HCT116 (cell line): Measurements from ENCODE around the gene EYA2. TPM values are rescaled to one million over a fixed set of nuclear protein-coding genes. Genes with fewer than 3 reads are reported as not detected.

Experiments used
- ATAC-seq: fragments of 200-7000 bp; cut with Tn5 transposase; 2 replicates; pipeline ENCODE4 v1.9.1; 2020; ENCODE audit warnings: mild to moderate bottlenecking, moderate library complexity
- BruUV-seq: library from RNA; stranded (reverse); fragments of 400-500 nt; replicated peaks from 2 replicates; lab custom pipeline; 2021; lab: Mats Ljungman, UMichigan
- CTCF ChIA-PET: fragments of 300-600 bp; sonication (Branson Sonifier 250); formaldehyde crosslinking; loops from one replicate; lab custom pipeline; 2021; ENCODE audit warnings: antibody characterized with exemption; lab: Charles Lee
- POLR2A ChIA-PET: fragments of 300-600, 350-600 bp; sonication (Branson Sonifier 250); formaldehyde crosslinking; loops from one replicate; lab custom pipeline; 2021; ENCODE audit warnings: antibody characterized with exemption; lab: Charles Lee
- RAD21 ChIA-PET, 2 experiments: fragments of 300-600 bp; sonication (Branson Sonifier 250); formaldehyde crosslinking; loops; one replicate each; lab custom pipeline; 2023; ENCODE audit warnings: low total read pairs in 2 of 2; ENCODE audit not compliant: uncharacterized antibody in 2 of 2, unreplicated experiment in 2 of 2, low non-redundant PET in 1 of 2; lab: Charles Lee
- DNase-seq: peaks from one replicate; pipeline ENCODE4 v3.0.0-alpha.2; 2010; ENCODE audit warnings: low read depth, low spot score
- H2AFZ ChIP-seq: fragments of 200-600 bp; shearing (Covaris generic), sonication (generic); 2 replicates; pipeline ENCODE4 v1.6.1; 2017; ENCODE audit warnings: low read depth, mixed run types, mixed read lengths, antibody characterized with exemption, low read length; ENCODE audit not compliant: poor library complexity, severe bottlenecking
- H3K27ac ChIP-seq: 2 replicates; pipeline ENCODE4 v1.5.1; 2012; ENCODE audit warnings: low read depth, low read length
- H3K27me3 ChIP-seq: fragments of 200-600 bp; sonication (generic); 2 replicates; pipeline ENCODE4 v1.6.1; 2016; ENCODE audit warnings: mixed run types, low read length, mixed read lengths; ENCODE audit not compliant: insufficient read depth
- H3K36me3 ChIP-seq, 2 experiments: fragments of 200-500 bp in 1 of 2; fragments of 200-600 bp in 1 of 2; sonication (Bioruptor generic) in 1 of 2; sonication (generic) in 1 of 2; 2 replicates each; pipeline versions ENCODE4 v1.5.1 to v1.6.1; 2014 to 2016; ENCODE audit warnings: low read length in 2 of 2, inconsistent platforms in 1 of 2, mixed read lengths in 1 of 2, mixed run types in 1 of 2; ENCODE audit not compliant: insufficient read depth in 2 of 2, control insufficient read depth in 1 of 2
- H3K4me1 ChIP-seq, 2 experiments: fragments of 200-600 bp in 1 of 2; sonication (generic) in 1 of 2; 2 replicates each; pipeline versions ENCODE4 v1.5.1 to v1.6.1; 2012 to 2017; ENCODE audit warnings: low read length in 2 of 2, inconsistent platforms in 1 of 2, mild to moderate bottlenecking in 1 of 2, mixed read lengths in 1 of 2, mixed run types in 1 of 2, moderate library complexity in 1 of 2; ENCODE audit not compliant: insufficient read depth in 2 of 2, control insufficient read depth in 1 of 2
- H3K4me2 ChIP-seq: fragments of 200-600 bp; sonication (generic); 2 replicates; pipeline ENCODE4 v1.6.1; 2017; ENCODE audit warnings: mixed run types, low read length, mixed read lengths
- H3K4me3 ChIP-seq, 2 experiments: fragments of 200-600 bp in 1 of 2; sonication (generic) in 1 of 2; replicated peaks in 1 of 2; 2 replicates each; pipeline ENCODE4 v1.5.1; 2011 to 2016; ENCODE audit warnings: low read length in 2 of 2, control low read depth in 1 of 2, low read depth in 1 of 2, mild to moderate bottlenecking in 1 of 2, mixed read lengths in 1 of 2, mixed run types in 1 of 2
- H3K79me2 ChIP-seq: fragments of 200-600 bp; sonication (generic); 2 replicates; pipeline ENCODE4 v1.6.1; 2017; ENCODE audit warnings: mild to moderate bottlenecking, mixed run types, low read length, moderate library complexity, mixed read lengths; ENCODE audit not compliant: insufficient read depth
- H3K9ac ChIP-seq: fragments of 200-600 bp; sonication (generic); 2 replicates; pipeline ENCODE4 v1.6.1; 2016; ENCODE audit warnings: low read length, mixed read lengths
- H3K9me2 ChIP-seq: fragments of 200-600 bp; sonication (generic), shearing (Covaris generic); 2 replicates; pipeline ENCODE4 v1.6.1; 2017; ENCODE audit warnings: mixed run types, mild to moderate bottlenecking, moderate library complexity; ENCODE audit not compliant: insufficient read depth
- H3K9me3 ChIP-seq, 2 experiments: fragments of 200-500 bp in 1 of 2; fragments of 200-600 bp in 1 of 2; sonication (Bioruptor generic) in 1 of 2; sonication (generic) in 1 of 2; 2 replicates each; pipeline ENCODE4 v1.6.1; 2014 to 2017; ENCODE audit warnings: low read length in 2 of 2, mixed read lengths in 2 of 2, inconsistent platforms in 1 of 2, low read depth in 1 of 2, mild to moderate bottlenecking in 1 of 2, mixed run types in 1 of 2, moderate library complexity in 1 of 2; ENCODE audit not compliant: control insufficient read depth in 1 of 2, insufficient read depth in 1 of 2
- H4K20me1 ChIP-seq: fragments of 200-600 bp; sonication (generic), shearing (Covaris generic); 2 replicates; pipeline ENCODE4 v1.6.1; 2017; ENCODE audit warnings: mixed run types, mild to moderate bottlenecking, moderate library complexity; ENCODE audit not compliant: insufficient read depth
- CBX3 ChIP-seq: IDR thresholded peaks from 2 replicates; pipeline ENCODE4 v1.6.1; 2012; ENCODE audit warnings: low read depth
- CEBPB ChIP-seq: IDR thresholded peaks from 2 replicates; pipeline ENCODE4 v1.6.1; 2012; ENCODE audit warnings: low read depth
- EZH2 ChIP-seq: fragments of 200-600 bp; sonication (generic); IDR thresholded peaks from 2 replicates; pipeline ENCODE4 v1.6.1; 2017; ENCODE audit warnings: antibody characterized with exemption, mixed run types
- EZH2phosphoT487 ChIP-seq: fragments of 200-600 bp; IDR thresholded peaks from 2 replicates; pipeline ENCODE4 v1.6.1; 2018; ENCODE audit warnings: antibody characterized with exemption, borderline replicate concordance
- FOSL1 ChIP-seq: IDR thresholded peaks from 2 replicates; pipeline ENCODE4 v1.6.1; 2012; ENCODE audit warnings: low read depth
- POLR2AphosphoS5 ChIP-seq: IDR thresholded peaks from 2 replicates; pipeline ENCODE4 v1.6.1; 2011; ENCODE audit warnings: mild to moderate bottlenecking, low read depth, low read length, moderate library complexity
- RAD21 ChIP-seq: IDR thresholded peaks from 2 replicates; pipeline ENCODE4 v1.6.1; 2012; ENCODE audit warnings: low read depth, mild to moderate bottlenecking
- SIN3A ChIP-seq: IDR thresholded peaks from 2 replicates; pipeline ENCODE4 v1.6.1; 2012; ENCODE audit warnings: low read depth
- intact Hi-C: fragments of 100-400 bp; cut with micrococcal nuclease; formaldehyde crosslinking; loops from 2 replicates; pipeline ENCODE4 v1.10.0; 2022
- total RNA-seq: library from RNA; stranded (reverse); gene quantifications from one replicate; pipeline ENCODE4 v1.2.1, GENCODE V29; 2021; ENCODE audit not compliant: unreplicated experiment
- TF ChIP-seq, protein P1 (sequence below): IDR thresholded peaks from 2 replicates; pipeline ENCODE4 v1.6.1; 2011; ENCODE audit warnings: mild to moderate bottlenecking, low read length, moderate library complexity; ENCODE audit not compliant: insufficient replicate concordance; ENCODE audit errors: extremely low read depth
- TF ChIP-seq, protein P2 (sequence below), 3 experiments: fragments of 200-600 bp in 1 of 3; sonication (generic) in 1 of 3; IDR thresholded peaks in 2 of 3; conservative IDR thresholded peaks in 1 of 3; 2 replicates each; pipeline ENCODE4 v1.5.1; 2012 to 2017; ENCODE audit warnings: low read depth in 2 of 3, low read length in 2 of 3, antibody characterized with exemption in 1 of 3, borderline replicate concordance in 1 of 3, control low read depth in 1 of 3, mild to moderate bottlenecking in 1 of 3, mixed read lengths in 1 of 3, mixed run types in 1 of 3, moderate library complexity in 1 of 3; ENCODE audit not compliant: insufficient read depth in 1 of 3

EYA2 gene
- total RNA-seq, 1 experiment from 2014 or later: not detected

GRCh38 chr20:46983466-46983865 is 88.8 kb downstream of the EYA2 start (continued):
- TF ChIP-seq CBX3: no peak
- no peak for TF ChIP-seq RAD21
- TF ChIP-seq, protein P1, sequence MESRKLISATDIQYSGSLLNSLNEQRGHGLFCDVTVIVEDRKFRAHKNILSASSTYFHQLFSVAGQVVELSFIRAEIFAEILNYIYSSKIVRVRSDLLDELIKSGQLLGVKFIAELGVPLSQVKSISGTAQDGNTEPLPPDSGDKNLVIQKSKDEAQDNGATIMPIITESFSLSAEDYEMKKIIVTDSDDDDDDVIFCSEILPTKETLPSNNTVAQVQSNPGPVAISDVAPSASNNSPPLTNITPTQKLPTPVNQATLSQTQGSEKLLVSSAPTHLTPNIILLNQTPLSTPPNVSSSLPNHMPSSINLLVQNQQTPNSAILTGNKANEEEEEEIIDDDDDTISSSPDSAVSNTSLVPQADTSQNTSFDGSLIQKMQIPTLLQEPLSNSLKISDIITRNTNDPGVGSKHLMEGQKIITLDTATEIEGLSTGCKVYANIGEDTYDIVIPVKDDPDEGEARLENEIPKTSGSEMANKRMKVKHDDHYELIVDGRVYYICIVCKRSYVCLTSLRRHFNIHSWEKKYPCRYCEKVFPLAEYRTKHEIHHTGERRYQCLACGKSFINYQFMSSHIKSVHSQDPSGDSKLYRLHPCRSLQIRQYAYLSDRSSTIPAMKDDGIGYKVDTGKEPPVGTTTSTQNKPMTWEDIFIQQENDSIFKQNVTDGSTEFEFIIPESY: no peak
- no peak for TF ChIP-seq FOSL1
- no peak for TF ChIP-seq EZH2
- TF ChIP-seq, all 23 proteins: peak for 0

GRCh38 chr20:46984405-46984804 is 89.8 kb downstream of the EYA2 start:
- BruUV-seq: no TSS peak
- no peak overlapping the region for H3K4me3 ChIP-seq
- ATAC-seq: no peak
- H3K9me2 ChIP-seq: no peaks in the 10 kb centered on the region
- TF ChIP-seq EZH2: no peak
- TF ChIP-seq CBX3: no peak
- no peak for TF ChIP-seq POLR2AphosphoS5
- TF ChIP-seq, protein P2, sequence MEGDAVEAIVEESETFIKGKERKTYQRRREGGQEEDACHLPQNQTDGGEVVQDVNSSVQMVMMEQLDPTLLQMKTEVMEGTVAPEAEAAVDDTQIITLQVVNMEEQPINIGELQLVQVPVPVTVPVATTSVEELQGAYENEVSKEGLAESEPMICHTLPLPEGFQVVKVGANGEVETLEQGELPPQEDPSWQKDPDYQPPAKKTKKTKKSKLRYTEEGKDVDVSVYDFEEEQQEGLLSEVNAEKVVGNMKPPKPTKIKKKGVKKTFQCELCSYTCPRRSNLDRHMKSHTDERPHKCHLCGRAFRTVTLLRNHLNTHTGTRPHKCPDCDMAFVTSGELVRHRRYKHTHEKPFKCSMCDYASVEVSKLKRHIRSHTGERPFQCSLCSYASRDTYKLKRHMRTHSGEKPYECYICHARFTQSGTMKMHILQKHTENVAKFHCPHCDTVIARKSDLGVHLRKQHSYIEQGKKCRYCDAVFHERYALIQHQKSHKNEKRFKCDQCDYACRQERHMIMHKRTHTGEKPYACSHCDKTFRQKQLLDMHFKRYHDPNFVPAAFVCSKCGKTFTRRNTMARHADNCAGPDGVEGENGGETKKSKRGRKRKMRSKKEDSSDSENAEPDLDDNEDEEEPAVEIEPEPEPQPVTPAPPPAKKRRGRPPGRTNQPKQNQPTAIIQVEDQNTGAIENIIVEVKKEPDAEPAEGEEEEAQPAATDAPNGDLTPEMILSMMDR (IDR thresholded peaks at IDR 0.05 in 2 of 3, conservative IDR thresholded peaks at IDR 0.05 in 1 of 3; ENCODE audit: borderline replicate concordance in 1 of 3, insufficient read depth in 1 of 3, low read depth in 2 of 3, low read length in 2 of 3): no peak
- no peak for TF ChIP-seq CEBPB
- TF ChIP-seq, protein P1: no peak
- TF ChIP-seq SIN3A: no peak
- no peak for TF ChIP-seq FOSL1
- no peak for TF ChIP-seq EZH2phosphoT487
- ChIA-PET POLR2A (no interaction called here), RAD21 (no interaction called here), CTCF (no interaction called here)
- no peaks in the 10 kb centered on the region for H3K9me3 ChIP-seq
- no peak overlapping the region for H3K27ac ChIP-seq
- H3K79me2 ChIP-seq: no peaks in the 10 kb centered on the region
- no peak overlapping the region for H3K4me2 ChIP-seq
- H3K4me1 ChIP-seq: no peaks in the 10 kb centered on the region
- H4K20me1 ChIP-seq: no peaks in the 10 kb centered on the region
- H3K36me3 ChIP-seq: no peaks in the 10 kb centered on the region
- intact Hi-C loops: no loop called here
- no peak overlapping the region for H2AFZ ChIP-seq
- 0 out of 2 replicates have a peak, but pooled peaks cover 5% of the 10 kb centered on the region for H3K27me3 ChIP-seq
- DNase-seq: no peak
- no peak overlapping the region for H3K9ac ChIP-seq
